CD8-positive, alpha-beta memory T cell (primary cell): ENCODE measurements around the gene PGF. TPM values are rescaled to one million over a fixed set of nuclear protein-coding genes. Genes with fewer than 3 reads are reported as not detected.
A peak's percentile ranks its signal among the peaks of the same experiment; 100 is the strongest.

Experiments
- CTCF ChIA-PET: fragments of 350-600 bp; sonication (Branson Sonifier 250); formaldehyde crosslinking; loops from one replicate; lab custom pipeline; 2021; ENCODE audit warnings: antibody characterized with exemption; lab: Charles Lee
- POLR2A ChIA-PET: fragments of 350-600 bp; sonication (Branson Sonifier 250); formaldehyde crosslinking; loops from one replicate; lab custom pipeline; 2021; ENCODE audit warnings: antibody characterized with exemption; lab: Charles Lee
- DNase-seq, 5 donors: peaks; one replicate each; pipeline versions ENCODE4 v3.0.0 to v3.0.0-alpha.2; 2020 to 2022; ENCODE audit warnings: mixed read lengths in 1 of 5
- H3K27ac ChIP-seq: one replicate; pipeline ENCODE4 v1.7.0; 2013; ENCODE audit warnings: low read depth, mild to moderate bottlenecking, low read length, moderate library complexity
- H3K27me3 ChIP-seq: 2 replicates; pipeline ENCODE4 v1.7.0; 2013; ENCODE audit warnings: low read length, mild to moderate bottlenecking; ENCODE audit not compliant: insufficient read depth, poor library complexity, severe bottlenecking
- H3K36me3 ChIP-seq: 2 replicates; pipeline ENCODE4 v1.7.0; 2013; ENCODE audit warnings: mild to moderate bottlenecking, low read length, moderate library complexity; ENCODE audit not compliant: insufficient read depth
- H3K4me1 ChIP-seq: 2 replicates; pipeline ENCODE4 v1.7.0; 2013; ENCODE audit warnings: mild to moderate bottlenecking, low read length, moderate library complexity; ENCODE audit not compliant: insufficient read depth
- H3K4me3 ChIP-seq: 2 replicates; pipeline ENCODE4 v1.7.0; 2013; ENCODE audit warnings: mild to moderate bottlenecking, low read length
- H3K9me3 ChIP-seq: 2 replicates; pipeline ENCODE4 v1.7.0; 2013; ENCODE audit warnings: mild to moderate bottlenecking, low read length
- H3K27ac Mint-ChIP-seq, 8 donors: one replicate each; pipeline ENCODE4 v1.8.0; 2020 to 2021; ENCODE audit warnings: mixed read lengths in 8 of 8, mild to moderate bottlenecking in 6 of 8, inconsistent platforms in 3 of 8, moderate library complexity in 3 of 8
- H3K27me3 Mint-ChIP-seq, 2 donors: one replicate each; pipeline ENCODE4 v1.8.0; 2020 to 2021; ENCODE audit warnings: mixed read lengths in 2 of 2, mild to moderate bottlenecking in 1 of 2, moderate library complexity in 1 of 2
- H3K36me3 Mint-ChIP-seq, 3 donors: one replicate each; pipeline ENCODE4 v1.8.0; 2020 to 2021; ENCODE audit warnings: mixed read lengths in 3 of 3, inconsistent platforms in 1 of 3, mild to moderate bottlenecking in 1 of 3
- H3K4me1 Mint-ChIP-seq, 3 donors: one replicate each; pipeline ENCODE4 v1.8.0; 2020 to 2021; ENCODE audit warnings: mixed read lengths in 3 of 3, inconsistent platforms in 1 of 3, mild to moderate bottlenecking in 1 of 3
- H3K4me3 Mint-ChIP-seq, 7 donors: one replicate each; pipeline ENCODE4 v1.8.0; 2020 to 2021; ENCODE audit warnings: mixed read lengths in 7 of 7, mild to moderate bottlenecking in 6 of 7, moderate library complexity in 4 of 7, inconsistent platforms in 2 of 7
- H3K9me3 Mint-ChIP-seq, 5 donors: one replicate each; pipeline ENCODE4 v1.8.0; 2020 to 2022; ENCODE audit warnings: mixed read lengths in 5 of 5, mild to moderate bottlenecking in 3 of 5, moderate library complexity in 2 of 5, inconsistent platforms in 1 of 5
- polyA plus RNA-seq: library from polyadenylated mRNA; unstranded; fragments of 300-500 nt; fragmentation: Illumina TruSeq; gene quantifications from one replicate; pipeline ENCODE4 v1.2.3, GENCODE V29; 2021
- total RNA-seq, 2 experiments: library from RNA; stranded (reverse); gene quantifications; one replicate each; pipeline ENCODE4 v1.2.3, GENCODE V29; 2021

PGF gene
- total and polyA plus RNA-seq, 3 experiments from 2014 or later: 0.29 TPM; not detected in 2

GRCh38 chr14:74893614-74894091 lies 61.7 kb downstream of the PGF start:
- H3K9me3 ChIP-seq: no peaks in the 10 kb centered on the region
- peaks cover 3% of the 10 kb centered on the region for H3K4me1 ChIP-seq
- no peak overlapping the region for H3K27ac ChIP-seq
- Mint-ChIP-seq H3K9me3 (no peaks in the 10 kb centered on the region), H3K36me3 (peaks cover 12 to 93% (median 20%) of the 10 kb centered on the region in 3 donors), H3K4me1 (peaks cover 7 to 17% (median 8%) of the 10 kb centered on the region in 3 donors), H3K27ac (peak overlapping the region in 3 of 8 donors; percentile 47 to 86 (median 69)), H3K27me3 (no peaks in the 10 kb centered on the region), H3K4me3 (no peak overlapping the region)
- ChIA-PET POLR2A (interaction anchor here (1.1 kb wide), 1 partner anchor 33 kb away, joined by 3 read pairs; no protein-coding TSS in a partner anchor), CTCF (interaction anchor here (1.1 to 7.1 kb wide), 5 partner anchors 9 to 33 kb away, joined by 3 to 50 read pairs (median 3); partner anchors contain the start of gene DLST)
- no peak overlapping the region for H3K4me3 ChIP-seq
- no peaks in the 10 kb centered on the region for H3K27me3 ChIP-seq
- H3K36me3 ChIP-seq: peaks cover 72% of the 10 kb centered on the region
- DNase-seq: no peak

- H3K4me1 Mint-ChIP-seq: peaks cover 15 to 26% (median 17%) of the 10 kb centered on the region in 3 donors
- H3K9me3 ChIP-seq: no peaks in the 10 kb centered on the region
- ChIA-PET CTCF (interaction anchor here (1.1 to 7.1 kb wide), 5 partner anchors 10 to 32 kb away, joined by 3 to 50 read pairs (median 3); partner anchors contain the start of gene DLST), POLR2A (interaction anchor here (0.8 to 1.1 kb wide), 2 partner anchors 32 to 170 kb away, joined by 3 read pairs; no protein-coding TSS in a partner anchor)
- no peaks in the 10 kb centered on the region for H3K27me3 ChIP-seq
- H3K9me3 Mint-ChIP-seq: no peaks in the 10 kb centered on the region
- peaks cover 12% of the 10 kb centered on the region for H3K4me1 ChIP-seq
- no peak overlapping the region for H3K4me3 ChIP-seq
- H3K27ac Mint-ChIP-seq: peak overlapping the region in 1 of 8 donors; percentile 54
- no peak overlapping the region for H3K4me3 Mint-ChIP-seq
- H3K27ac ChIP-seq: no peak overlapping the region
- DNase-seq: no peak
- H3K36me3 Mint-ChIP-seq: peaks cover 12 to 89% (median 18%) of the 10 kb centered on the region in 3 donors
- H3K36me3 ChIP-seq: peaks cover 64% of the 10 kb centered on the region
- H3K27me3 Mint-ChIP-seq: no peaks in the 10 kb centered on the region
These were observed 62.7 kb downstream of the PGF start for GRCh38 chr14:74892745-74893144.

GRCh38 chr14:74891870-74892269 lies 63.5 kb downstream of the PGF start:
- H3K4me1 ChIP-seq: peaks cover 16% of the 10 kb centered on the region

More at GRCh38 chr14:74891870-74892269, 63.5 kb downstream of the PGF start:
- H3K4me1 Mint-ChIP-seq: peaks cover 20 to 25% (median 23%) of the 10 kb centered on the region in 3 donors
- H3K4me3 Mint-ChIP-seq: no peak overlapping the region
- H3K9me3 Mint-ChIP-seq: no peaks in the 10 kb centered on the region
- peaks cover 55% of the 10 kb centered on the region for H3K36me3 ChIP-seq
- H3K27me3 Mint-ChIP-seq: no peaks in the 10 kb centered on the region
- DNase-seq: no peak
- POLR2A ChIA-PET: no interaction called here
- H3K27ac ChIP-seq: no peak overlapping the region
- peak overlapping the region in 2 of 8 donors; percentile 54 to 78 for H3K27ac Mint-ChIP-seq
- H3K27me3 ChIP-seq: no peaks in the 10 kb centered on the region
- H3K36me3 Mint-ChIP-seq: peaks cover 7 to 82% (median 14%) of the 10 kb centered on the region in 3 donors
- CTCF ChIA-PET: interaction anchor here (2.8 to 7.1 kb wide), 3 partner anchors 13 to 31 kb away, joined by 15 to 50 read pairs (median 34); no protein-coding TSS in a partner anchor
- H3K4me3 ChIP-seq: no peak overlapping the region
- no peaks in the 10 kb centered on the region for H3K9me3 ChIP-seq

Other genes with a start within 250 kb of the PGF start
- 10 to 100 TPM; 37.0 to 37.7 TPM for gene AREL1, start 242.5 kb downstream of the PGF start, total RNA-seq
- gene AREL1, start 242.5 kb downstream of the PGF start, polyA plus RNA-seq: 28.6 TPM
- 10 to 100 TPM; 87.2 to 88.6 TPM for gene FCF1, start 242.5 kb downstream of the PGF start, total RNA-seq
- gene FCF1, start 242.5 kb downstream of the PGF start, polyA plus RNA-seq: 33.0 TPM
- 10 to 100 TPM; 52.2 to 53.8 TPM for gene YLPM1, start 192.3 kb downstream of the PGF start, total RNA-seq
- 16.9 TPM for gene YLPM1, start 192.3 kb downstream of the PGF start, polyA plus RNA-seq
- under 1 TPM; 0.24 to 0.33 TPM for gene PROX2, start 79.5 kb downstream of the PGF start, total RNA-seq
- gene PROX2, start 79.5 kb downstream of the PGF start, polyA plus RNA-seq: not detected
- 100 to 1,000 TPM; 160 to 161 TPM for gene DLST, start 73.7 kb downstream of the PGF start, total RNA-seq
- 8.8 TPM for gene DLST, start 73.7 kb downstream of the PGF start, polyA plus RNA-seq
- gene RPS6KL1, start 32.3 kb downstream of the PGF start, total RNA-seq: 1 to 10 TPM; 4.8 to 5.0 TPM
- not detected for gene RPS6KL1, start 32.3 kb downstream of the PGF start, polyA plus RNA-seq
- 10 to 100 TPM; 57.4 to 66.7 TPM for gene EIF2B2, start 47.3 kb upstream of the PGF start, total RNA-seq
- 28.3 TPM for gene EIF2B2, start 47.3 kb upstream of the PGF start, polyA plus RNA-seq
- gene MLH3, start 95.9 kb upstream of the PGF start, total RNA-seq: 10 to 100 TPM; 16.2 to 16.7 TPM
- 10.4 TPM for gene MLH3, start 95.9 kb upstream of the PGF start, polyA plus RNA-seq
- gene ACYP1, start 108.4 kb upstream of the PGF start, total RNA-seq: 10 to 100 TPM; 37.4 to 39.2 TPM
- 20.1 TPM for gene ACYP1, start 108.4 kb upstream of the PGF start, polyA plus RNA-seq
- gene ZC2HC1C, start 114.0 kb upstream of the PGF start, total RNA-seq: 1 to 10 TPM in 1 of 2 experiments, under 1 TPM in 1; 0.81 to 2.2 TPM
- 1.1 TPM for gene ZC2HC1C, start 114.0 kb upstream of the PGF start, polyA plus RNA-seq
- 10 to 100 TPM; 72.2 to 74.0 TPM for gene NEK9, start 171.5 kb upstream of the PGF start, total RNA-seq
- gene NEK9, start 171.5 kb upstream of the PGF start, polyA plus RNA-seq: 18.0 TPM
- 100 to 1,000 TPM; 178 TPM for gene TMED10, start 221.0 kb upstream of the PGF start, total RNA-seq
- 321 TPM for gene TMED10, start 221.0 kb upstream of the PGF start, polyA plus RNA-seq